ENCODE data around the gene PRELP. TPM values are rescaled to one million over a fixed set of nuclear protein-coding genes. Genes with fewer than 3 reads are reported as not detected.

The PRELP gene
- total and polyA plus RNA-seq, 2 of the 8 experiments (the other 6 are each of a cell fraction or from before 2014, with no cell fraction given), result 0.13 to 0.23 TPM

- peaks cover 7 to 65% (median 55%) of the 10 kb centered on the region in 4 experiments for H3K27me3 ChIP-seq (replicated peaks in 1 of 4; ENCODE audit: control insufficient read depth in 3 of 4, extremely low read depth in 1 of 4, insufficient read depth in 3 of 4, low read length in 3 of 4)
- no peak overlapping the region for H3K27ac ChIP-seq (ENCODE audit: low read depth, low read length)
- no peak overlapping the region for H3K18ac ChIP-seq (ENCODE audit: extremely low read depth, low read length)
- H3K4me2 ChIP-seq (ENCODE audit: insufficient read depth in 1 of 2, low read depth in 2 of 2, low read length in 2 of 2), result no peak overlapping the region
- peaks cover 0 to 2% of the 10 kb centered on the region in 2 experiments for H4K20me1 ChIP-seq (replicated peaks in 1 of 2; ENCODE audit: control insufficient read depth in 1 of 2, insufficient read depth in 2 of 2, low read length in 2 of 2)
- no peak overlapping the region for H2BK120ac ChIP-seq (replicated peaks; ENCODE audit: low read depth, low read length)
- H3K23me2 ChIP-seq (ENCODE audit: low read depth, low read length), result peaks cover 2% of the 10 kb centered on the region; the same call in 1 of the 2 replicates
- H3K79me1 ChIP-seq (ENCODE audit: low read depth, low read length), result no peaks in the 10 kb centered on the region
- no peaks in the 10 kb centered on the region for H3K79me2 ChIP-seq (ENCODE audit: control insufficient read depth in 1 of 2, insufficient read depth in 2 of 2, low read length in 2 of 2)
- no peak overlapping the region for H2BK15ac ChIP-seq (ENCODE audit: low read length)
- no peak overlapping the region for H4K8ac ChIP-seq (ENCODE audit: extremely low read depth, insufficient read depth, low read length)
- no peak overlapping the region for H2BK5ac ChIP-seq (ENCODE audit: low read depth, low read length)
- no peak overlapping the region for H2AK5ac ChIP-seq (ENCODE audit: low read depth, low read length)
- H3K4ac ChIP-seq (replicated peaks; ENCODE audit: insufficient read length, low read depth, low read length), result no peak overlapping the region
- H3K14ac ChIP-seq (ENCODE audit: insufficient read length), result no peak overlapping the region
- H3K9ac ChIP-seq (replicated peaks in 1 of 4; ENCODE audit: extremely low read depth in 1 of 4, low read depth in 3 of 4, low read length in 3 of 4), result no peak overlapping the region
- H4K91ac ChIP-seq (replicated peaks; ENCODE audit: insufficient read length, low read length), result no peak overlapping the region
- H2BK12ac ChIP-seq (ENCODE audit: low read depth, low read length), result no peak overlapping the region
- no peaks in the 10 kb centered on the region for H3K9me3 ChIP-seq (ENCODE audit: insufficient read depth in 2 of 2, low read depth in 1 of 2, low read length in 1 of 2)
- H2BK20ac ChIP-seq (ENCODE audit: low read length), result no peak overlapping the region
- H3K4me3 ChIP-seq (ENCODE audit: extremely low read depth in 1 of 4, insufficient read depth in 2 of 4, low read depth in 3 of 4, low read length in 4 of 4), result no peak overlapping the region
- POLR2A ChIA-PET (ENCODE audit: partially characterized antibody), result no interaction called here
- H3K36me3 ChIP-seq (ENCODE audit: control insufficient read depth in 2 of 4, insufficient read depth in 4 of 4, low read length in 3 of 4), result no peaks in the 10 kb centered on the region
- FAIRE-seq (no peak), DNase-seq (ENCODE audit: low read depth in 1 of 2, low spot score in 2 of 2) (no peak)
- 91% methylated on average over 9 of the region's 9 CpGs; no CpG with 5 or more reads in 1 of the 2 experiments for WGBS, 2 experiments (ENCODE audit: extremely low coverage in 1 of 2, insufficient coverage in 1 of 2, insufficient read length in 1 of 2, insufficient replicate concordance in 2 of 2, low coverage in 1 of 2, low lambda C conversion rate in 2 of 2, missing lambda C conversion rate in 1 of 2)
- H2AFZ ChIP-seq (ENCODE audit: low read length), result no peak overlapping the region
- peaks cover 23 to 60% (median 43%) of the 10 kb centered on the region in 4 experiments for H3K4me1 ChIP-seq (replicated peaks in 1 of 4; ENCODE audit: control insufficient read depth in 3 of 4, insufficient read depth in 4 of 4, low read length in 3 of 4)
- H4K5ac ChIP-seq (ENCODE audit: insufficient read length, low read depth, low read length), result no peak overlapping the region
- H3K56ac ChIP-seq (replicated peaks; ENCODE audit: insufficient read length, low read depth, low read length), result no peak overlapping the region
- CTCF ChIA-PET (ENCODE audit: partially characterized antibody), result interaction anchor here (0.8 to 13.3 kb wide), 8 partner anchors 9 to 247 kb away, joined by 3 to 108 read pairs (median 4); no protein-coding TSS in a partner anchor
- no peak overlapping the region for H3K23ac ChIP-seq (ENCODE audit: insufficient read length)
- no peak for TF ChIP-seq GTF2F1 (IDR thresholded peaks at IDR 0.05; ENCODE audit: borderline replicate concordance, low read depth, low read length)
- no peak for TF ChIP-seq GABPA (IDR thresholded peaks at IDR 0.05; ENCODE audit: borderline replicate concordance, insufficient read depth, low read length)
- no peak for TF ChIP-seq CHD2 (IDR thresholded peaks at IDR 0.05; ENCODE audit: low read length)
- no peak for TF ChIP-seq RXRA (IDR thresholded peaks at IDR 0.05; ENCODE audit: insufficient read depth, low read depth, low read length)
- TF ChIP-seq CTCF (IDR thresholded peaks at IDR 0.05; ENCODE audit: control extremely low read depth in 1 of 3, insufficient read depth in 1 of 3, low read depth in 1 of 3, low read length in 3 of 3), result no peak
- no peak for TF ChIP-seq CBX8 (IDR thresholded peaks at IDR 0.05; ENCODE audit: borderline replicate concordance, low read depth, low read length)
- TF ChIP-seq MAFK (IDR thresholded peaks at IDR 0.05; ENCODE audit: low read depth, low read length), result no peak
These were observed 40.6 kb downstream of the PRELP start for GRCh38 chr1:203516184-203516583.
